ENCODE measurements around the gene ASCC1.

Gene ASCC1

GRCh38 chr10:72068901-72069446 is 147.1 kb downstream of the ASCC1 start:
- no peak for TF ChIP-seq CTCF (IDR thresholded peaks at IDR 0.05)
- Histone ChIP-seq H3K27ac (no peak overlapping the region), H3K4me1 (ENCODE audit: control insufficient read depth in 1 of 2, insufficient read depth in 1 of 2, low read depth in 1 of 2, low read length in 1 of 2) (no peaks in the 10 kb centered on the region)

GRCh38 chr10:72068126-72068765 is 147.8 kb downstream of the ASCC1 start:
- Histone ChIP-seq H3K27me3 (no peaks in the 10 kb centered on the region), H3K9me3 (no peaks in the 10 kb centered on the region), H3K4me1 (ENCODE audit: control insufficient read depth in 1 of 2, insufficient read depth in 1 of 2, low read depth in 1 of 2, low read length in 1 of 2) (no peaks in the 10 kb centered on the region), H3K4me3 (ENCODE audit: low read depth in 1 of 2, low read length in 1 of 2) (no peak overlapping the region), H3K27ac (no peak overlapping the region), H3K36me3 (no peaks in the 10 kb centered on the region)
- TF ChIP-seq CTCF (IDR thresholded peaks at IDR 0.05) = no peak

More at GRCh38 chr10:72068901-72069446, 147.1 kb downstream of the ASCC1 start:
- Histone ChIP-seq H3K36me3 (no peaks in the 10 kb centered on the region), H3K4me3 (ENCODE audit: low read depth in 1 of 2, low read length in 1 of 2) (no peak overlapping the region), H3K27me3 (no peaks in the 10 kb centered on the region), H3K9me3 (no peaks in the 10 kb centered on the region)

GRCh38 chr10:72067463-72068125 is 148.5 kb downstream of the ASCC1 start:
- TF ChIP-seq CTCF (IDR thresholded peaks at IDR 0.05) = no peak
- H3K27ac ChIP-seq = no peak overlapping the region
- H3K4me3 ChIP-seq (ENCODE audit: low read depth in 1 of 2, low read length in 1 of 2) = no peak overlapping the region
- no peaks in the 10 kb centered on the region for H3K4me1 ChIP-seq (ENCODE audit: control insufficient read depth in 1 of 2, insufficient read depth in 1 of 2, low read depth in 1 of 2, low read length in 1 of 2)
- no peaks in the 10 kb centered on the region for H3K27me3 ChIP-seq
- no peaks in the 10 kb centered on the region for H3K36me3 ChIP-seq
- H3K9me3 ChIP-seq = no peaks in the 10 kb centered on the region

GRCh38 chr10:72066318-72067284 is 149.5 kb downstream of the ASCC1 start:
- H3K36me3 ChIP-seq = no peaks in the 10 kb centered on the region
- H3K9me3 ChIP-seq = no peaks in the 10 kb centered on the region
- no peak overlapping the region for H3K27ac ChIP-seq
- H3K4me3 ChIP-seq (ENCODE audit: low read depth in 1 of 2, low read length in 1 of 2) = no peak overlapping the region
- no peaks in the 10 kb centered on the region for H3K4me1 ChIP-seq (ENCODE audit: control insufficient read depth in 1 of 2, insufficient read depth in 1 of 2, low read depth in 1 of 2, low read length in 1 of 2)
- TF ChIP-seq CTCF (IDR thresholded peaks at IDR 0.05) = no peak
- H3K27me3 ChIP-seq = no peaks in the 10 kb centered on the region

GRCh38 chr10:72065439-72066025 is 150.5 kb downstream of the ASCC1 start:
- Histone ChIP-seq H3K4me1 (ENCODE audit: control insufficient read depth in 1 of 2, insufficient read depth in 1 of 2, low read depth in 1 of 2, low read length in 1 of 2) (no peaks in the 10 kb centered on the region), H3K4me3 (ENCODE audit: low read depth in 1 of 2, low read length in 1 of 2) (no peak overlapping the region), H3K27ac (no peak overlapping the region), H3K27me3 (no peaks in the 10 kb centered on the region), H3K36me3 (no peaks in the 10 kb centered on the region), H3K9me3 (no peaks in the 10 kb centered on the region)
- TF ChIP-seq CTCF (IDR thresholded peaks at IDR 0.05) = no peak

Measured in neutrophil (primary cell).